Measurements from ENCODE around the gene ANTKMT.

GRCh38 chr16:677316-678190 is 43.4 kb upstream of the ANTKMT start:
- TF ChIP-seq REST (IDR thresholded peaks at IDR 0.05; ENCODE audit: low read depth): no peak
- no peak for TF ChIP-seq MAX (IDR thresholded peaks at IDR 0.05)
- TF ChIP-seq EGR1 (IDR thresholded peaks at IDR 0.05): no peak
